ENCODE data around the gene GABRG3.

Gene GABRG3

GRCh38 chr15:27254055-27254454 lies 283.1 kb downstream of the GABRG3 start:
- DNase-seq, result no peak

GRCh38 chr15:27254801-27255200 lies 283.8 kb downstream of the GABRG3 start:
- DNase-seq, result no peak

DNA sequence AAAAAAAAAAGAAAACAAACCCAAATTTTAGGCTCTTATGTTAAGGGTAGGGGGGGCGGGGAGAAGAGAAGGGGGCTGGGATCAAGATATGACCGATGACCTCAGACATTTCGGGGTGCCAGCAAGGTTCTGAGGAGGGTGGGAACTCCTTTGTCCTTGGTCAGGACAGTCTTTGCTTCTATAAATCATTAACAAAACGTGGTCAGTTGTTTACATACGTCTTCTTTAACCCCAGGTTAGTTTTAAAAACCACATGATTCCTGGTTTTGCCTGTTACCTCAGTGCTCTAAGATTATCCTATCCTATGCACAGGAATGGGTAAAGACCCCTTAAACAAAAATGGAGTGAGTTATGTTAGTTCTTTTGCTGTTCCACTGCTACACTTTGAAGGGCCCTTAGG lies 285.5 kb downstream of the GABRG3 start:
- no peak for DNase-seq

GRCh38 chr15:27258287-27258686 lies 287.3 kb downstream of the GABRG3 start:
- DNase-seq, result no peak

GRCh38 chr15:27260523-27260922 lies 289.5 kb downstream of the GABRG3 start:
- peak; percentile 88 for DNase-seq

GRCh38 chr15:27268923-27269322 lies 297.9 kb downstream of the GABRG3 start:
- no peak for DNase-seq

DNA sequence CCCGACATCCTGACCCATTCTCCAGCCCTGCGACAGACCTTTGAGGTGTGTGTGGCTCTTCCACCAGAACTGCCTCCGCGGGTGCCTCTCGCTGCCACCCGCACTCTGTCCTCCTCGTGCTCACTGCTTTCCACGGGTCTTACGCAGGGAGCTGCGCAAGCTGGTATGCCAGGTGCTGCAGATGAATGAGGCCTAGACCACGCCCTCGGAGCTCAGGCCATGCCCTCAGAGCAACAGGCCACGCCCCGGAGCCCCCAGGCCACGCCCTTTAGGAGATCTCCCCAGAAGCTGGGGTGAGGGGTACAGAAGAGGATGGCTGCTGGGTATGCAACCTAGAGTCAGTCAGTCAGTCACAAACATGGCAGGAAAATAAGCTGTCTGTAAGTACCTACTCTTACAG lies 300.3 kb downstream of the GABRG3 start:
- peak; percentile 80 for DNase-seq

DNA sequence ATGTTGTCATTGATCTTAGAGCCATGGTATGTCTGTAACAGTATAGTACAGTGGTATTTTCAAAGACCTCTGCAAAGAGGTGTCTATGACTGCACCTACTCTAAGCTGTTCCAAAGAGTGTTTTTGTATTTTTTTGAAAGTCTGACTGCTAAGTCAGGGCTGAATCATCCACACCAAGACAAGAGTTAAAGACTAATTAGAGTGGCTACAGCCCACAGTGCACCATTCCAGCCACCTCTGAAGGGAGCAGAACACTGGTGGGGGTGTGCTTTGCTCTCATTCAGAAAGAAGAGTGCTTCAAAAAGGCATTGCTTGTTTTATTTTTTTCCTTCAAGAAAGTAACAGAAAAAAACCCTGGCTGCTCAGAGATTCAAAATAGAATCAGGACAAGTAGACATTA lies 301.4 kb downstream of the GABRG3 start:
- DNase-seq, result no peak

- DNase-seq, result no peak
These were observed 302.5 kb downstream of the GABRG3 start for GRCh38 chr15:27273506-27273905.

GRCh38 chr15:27278761-27279160 lies 307.8 kb downstream of the GABRG3 start:
- DNase-seq, result peak; percentile 51

DNA sequence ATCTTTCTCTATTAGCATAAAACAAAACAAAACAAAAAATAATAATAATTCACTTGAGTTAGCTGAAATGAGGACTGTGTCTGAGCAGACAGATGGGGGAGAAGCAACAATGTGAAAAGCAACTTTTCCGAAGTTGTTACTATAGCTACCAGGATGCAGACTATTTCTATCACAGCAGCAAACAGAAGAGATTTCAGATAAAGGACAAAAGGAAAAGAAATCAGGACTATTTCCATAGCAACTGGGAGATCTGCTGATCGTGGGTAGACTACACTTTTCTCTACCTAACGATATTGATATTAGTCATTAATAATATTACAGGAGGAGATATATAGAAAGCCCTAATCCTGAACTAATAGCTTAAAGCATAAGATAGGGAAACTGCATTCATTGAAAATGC lies 321.7 kb downstream of the GABRG3 start:
- no peak for DNase-seq

- no peak for DNase-seq
These were observed 322.6 kb downstream of the GABRG3 start for GRCh38 chr15:27293607-27294006.

GRCh38 chr15:27317736-27318135 lies 346.8 kb downstream of the GABRG3 start:
- DNase-seq, result no peak

GRCh38 chr15:27323801-27324200 lies 352.8 kb downstream of the GABRG3 start:
- no peak for DNase-seq

DNA sequence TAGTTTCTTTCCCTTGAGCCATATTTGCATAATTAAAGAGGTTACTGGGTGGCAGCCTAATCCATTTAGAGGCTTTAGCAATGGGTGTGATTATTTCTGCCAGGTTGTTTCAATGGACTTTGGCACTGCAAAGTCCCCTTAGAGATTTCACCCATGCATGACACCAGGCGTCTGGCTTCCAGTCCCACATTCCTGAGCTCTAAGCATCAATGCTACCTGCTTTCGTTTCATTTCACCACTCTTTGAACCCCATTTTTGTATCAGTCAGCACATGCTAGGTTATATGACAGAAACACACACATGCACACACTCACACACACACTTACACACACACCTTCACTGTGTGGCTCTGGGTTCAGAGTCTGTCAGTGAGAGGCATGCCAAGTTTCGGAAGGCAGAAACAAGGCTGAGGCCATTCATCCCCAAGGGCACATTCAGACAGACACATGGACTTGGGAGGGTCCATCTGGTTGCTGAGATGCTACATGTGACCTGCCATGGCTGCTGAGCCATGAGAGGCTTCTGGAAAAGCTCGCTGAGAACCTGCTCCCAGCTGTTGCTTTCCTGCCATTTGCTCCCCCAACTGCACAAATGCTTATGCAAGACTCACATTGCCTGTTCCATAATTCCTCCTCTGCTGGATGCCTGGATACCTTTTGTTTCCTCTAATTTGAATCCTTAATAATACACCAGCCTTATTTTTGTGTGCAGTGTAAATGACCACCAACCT lies 354.1 kb downstream of the GABRG3 start:
- no peak for DNase-seq

DNA sequence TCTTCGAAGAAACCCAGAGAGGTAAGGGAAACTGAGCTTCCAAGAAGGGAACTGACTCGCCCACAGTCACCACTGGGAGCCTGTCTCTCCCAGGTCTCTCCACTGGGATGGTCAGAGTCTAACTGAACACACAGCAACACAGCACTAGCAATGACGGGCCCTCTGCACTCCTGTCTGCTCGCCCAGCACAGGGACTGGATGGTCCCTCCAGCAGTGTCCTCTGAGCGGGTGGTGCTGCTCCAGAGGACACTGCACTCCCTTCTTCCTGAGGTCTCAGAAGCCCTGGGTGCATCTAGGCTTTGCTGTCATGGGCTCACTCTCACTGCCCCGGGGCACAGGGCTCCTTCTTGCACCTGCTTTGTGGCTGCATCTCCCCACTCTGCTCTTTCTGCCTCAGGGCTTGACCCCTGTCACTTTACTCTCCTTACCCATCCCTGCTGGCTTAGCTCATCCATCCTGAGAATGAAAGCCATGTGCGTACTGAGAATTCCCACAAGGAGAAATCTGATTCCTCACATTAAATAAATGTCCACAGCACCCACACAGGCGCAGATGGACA lies 356.6 kb downstream of the GABRG3 start:
- DNase-seq, result no peak

DNA sequence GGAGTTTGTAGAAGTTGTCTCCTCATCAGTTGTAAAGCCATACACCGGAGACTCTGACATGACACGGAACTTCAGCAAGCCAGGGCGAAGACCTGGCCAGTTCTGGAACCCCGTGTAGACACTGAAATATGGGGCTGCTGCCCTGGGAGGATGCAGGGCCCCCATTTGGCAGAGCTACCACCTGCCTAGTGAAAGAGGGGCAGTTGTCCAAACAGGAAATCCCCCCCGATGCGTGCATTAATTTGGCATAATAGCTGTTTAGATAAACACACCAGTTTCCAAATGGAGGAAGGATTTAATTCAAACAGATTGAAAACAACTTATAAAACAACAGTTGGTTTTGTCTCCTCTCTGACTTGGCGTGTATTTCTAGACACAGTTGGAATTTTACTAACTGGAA lies 357.2 kb downstream of the GABRG3 start:
- no peak for DNase-seq

DNA sequence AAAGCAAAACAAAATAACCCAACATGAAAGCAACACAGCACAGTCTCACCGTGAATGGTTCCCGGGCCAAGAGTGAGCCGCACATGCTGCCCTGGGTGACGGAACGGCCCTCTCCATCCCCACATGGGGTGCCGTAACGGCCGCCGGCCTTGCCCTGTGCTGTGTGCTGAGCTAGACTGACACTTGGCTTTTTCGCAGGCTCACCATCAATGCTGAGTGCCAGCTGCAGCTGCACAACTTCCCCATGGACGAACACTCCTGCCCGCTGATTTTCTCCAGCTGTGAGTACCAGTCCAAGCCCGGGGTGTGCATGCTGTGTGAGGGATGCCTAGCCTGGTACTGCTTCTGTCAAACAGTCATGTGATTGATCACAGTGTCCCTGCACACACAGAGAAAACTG lies 357.6 kb downstream of the GABRG3 start:
- no peak for DNase-seq

DNA sequence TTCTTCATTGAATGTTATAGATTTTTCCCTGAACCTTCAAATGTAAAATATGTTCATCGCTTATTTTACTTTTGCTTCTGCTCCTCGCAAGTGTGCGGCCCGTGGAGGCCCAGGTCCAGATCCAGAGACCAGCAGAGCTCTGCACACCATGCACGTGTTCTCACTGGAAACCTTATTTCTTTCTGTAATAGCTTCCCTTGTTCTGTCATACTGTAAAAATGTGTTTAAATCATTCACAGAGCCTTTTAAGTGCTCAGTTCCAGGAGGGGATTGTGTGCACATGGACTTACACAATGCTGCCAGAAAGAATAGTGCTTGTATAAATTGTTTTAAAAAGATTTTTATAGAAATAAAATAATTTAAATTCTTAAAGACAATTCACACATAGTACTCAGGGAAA lies 359.3 kb downstream of the GABRG3 start:
- DNase-seq, result no peak

- no peak for DNase-seq
These were observed 365.7 kb downstream of the GABRG3 start for GRCh38 chr15:27336676-27337075.

DNA sequence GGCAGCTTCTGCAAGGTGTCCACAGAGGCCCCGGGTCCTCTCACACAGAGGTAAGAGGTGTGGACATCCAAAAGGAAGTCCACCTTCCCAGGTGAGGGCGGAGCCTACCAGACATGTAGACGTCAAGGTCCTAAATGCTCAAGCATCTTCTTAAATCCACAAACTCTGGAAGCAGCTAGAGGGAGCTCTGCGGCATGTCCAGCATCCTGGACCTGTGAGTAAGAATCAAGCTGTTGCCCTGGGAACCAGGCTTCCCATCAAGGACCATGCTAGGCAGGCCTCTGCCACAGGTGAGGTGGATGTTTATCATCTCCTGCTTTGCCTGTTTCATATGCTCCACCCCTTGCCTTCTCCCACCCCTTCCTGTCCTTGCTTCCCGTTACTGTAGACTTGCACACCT lies 368.2 kb downstream of the GABRG3 start:
- no peak for DNase-seq

- no peak for DNase-seq
These were observed 370.9 kb downstream of the GABRG3 start for GRCh38 chr15:27341780-27342343.

- peak; percentile 36 for DNase-seq
These were observed 372.0 kb downstream of the GABRG3 start for GRCh38 chr15:27342991-27343390.

- no peak for DNase-seq
These were observed 381.2 kb downstream of the GABRG3 start for GRCh38 chr15:27352136-27352535.

GRCh38 chr15:27353856-27354255 lies 382.9 kb downstream of the GABRG3 start:
- no peak for DNase-seq

Measured in NCI-H510A treated with DMSO at 0.1 percent for 48 hours (cell line).